Liver (tissue), 9 donors: ENCODE results near the gene KAT14. TPM values are rescaled to one million over a fixed set of nuclear protein-coding genes. Genes with fewer than 3 reads are reported as not detected.

Experiments
- DNase-seq: peaks from one replicate; pipeline ENCODE4 v3.0.0-alpha.2; 2017; ENCODE audit warnings: low spot score
- H3K27ac ChIP-seq, 2 donors: one replicate each; pipeline ENCODE4 v1.7.0; 2013; ENCODE audit warnings: inconsistent platforms in 2 of 2, low read length in 2 of 2, control low read depth in 1 of 2, low read depth in 1 of 2, mild to moderate bottlenecking in 1 of 2
- H3K27me3 ChIP-seq, 4 donors: one replicate each; pipeline versions ENCODE4 v1.6.1 to v1.7.0; 2013; ENCODE audit warnings: low read length in 3 of 4, inconsistent platforms in 1 of 4, mild to moderate bottlenecking in 1 of 4, moderate library complexity in 1 of 4; ENCODE audit not compliant: control insufficient read depth in 4 of 4, insufficient read depth in 4 of 4
- H3K36me3 ChIP-seq, 4 donors: one replicate each; pipeline versions ENCODE4 v1.6.1 to v1.7.0; 2013; ENCODE audit warnings: low read length in 3 of 4, mild to moderate bottlenecking in 3 of 4, low read depth in 1 of 4, moderate library complexity in 1 of 4; ENCODE audit not compliant: control insufficient read depth in 4 of 4, insufficient read depth in 3 of 4
- H3K4me1 ChIP-seq, 4 donors: one replicate each; pipeline versions ENCODE4 v1.6.1 to v1.7.0; 2013; ENCODE audit warnings: low read length in 3 of 4, mild to moderate bottlenecking in 3 of 4, moderate library complexity in 1 of 4; ENCODE audit not compliant: control insufficient read depth in 4 of 4, insufficient read depth in 4 of 4
- H3K4me3 ChIP-seq, 3 donors: one replicate each; pipeline versions ENCODE4 v1.6.1 to v1.7.0; 2013; ENCODE audit warnings: low read length in 3 of 3, control low read depth in 1 of 3, low read depth in 1 of 3, mild to moderate bottlenecking in 1 of 3
- H3K9ac ChIP-seq, 2 donors: one replicate each; pipeline ENCODE4 v1.7.0; 2013; ENCODE audit warnings: low read length in 2 of 2, mild to moderate bottlenecking in 2 of 2, moderate library complexity in 2 of 2, control low read depth in 1 of 2, low read depth in 1 of 2
- H3K9me3 ChIP-seq, 4 donors: one replicate each; pipeline versions ENCODE4 v1.6.1 to v1.7.0; 2013; ENCODE audit warnings: low read length in 3 of 4; ENCODE audit not compliant: control insufficient read depth in 4 of 4
- CTCF ChIP-seq: fragments of 150-350 bp; IDR thresholded peaks from 2 replicates; pipeline ENCODE4 v1.5.1; 2017; ENCODE audit warnings: improper control_type of control experiment, low read depth, low read length; ENCODE audit not compliant: missing input control
- EGR1 ChIP-seq, 2 donors: IDR thresholded peaks; 2 replicates each; pipeline ENCODE4 v1.6.1; 2016 to 2018; ENCODE audit warnings: antibody characterized with exemption in 2 of 2, low read depth in 2 of 2
- FOXA1 ChIP-seq: IDR thresholded peaks from 2 replicates; pipeline ENCODE4 v1.6.1; 2016; ENCODE audit warnings: antibody characterized with exemption
- FOXA2 ChIP-seq: IDR thresholded peaks from 2 replicates; pipeline ENCODE4 v1.6.1; 2016; ENCODE audit warnings: antibody characterized with exemption
- GABPA ChIP-seq, 2 donors: IDR thresholded peaks in 1 of 2; conservative IDR thresholded peaks in 1 of 2; 2 replicates each; pipeline ENCODE4 v1.6.1; 2016; ENCODE audit warnings: antibody characterized with exemption in 2 of 2, mild to moderate bottlenecking in 1 of 2, moderate library complexity in 1 of 2
- HNF4A ChIP-seq, 2 donors: conservative IDR thresholded peaks; 2 replicates each; pipeline ENCODE4 v1.6.1; 2016; ENCODE audit warnings: antibody characterized with exemption in 2 of 2, mild to moderate bottlenecking in 2 of 2
- HNF4G ChIP-seq: IDR thresholded peaks from 2 replicates; pipeline ENCODE4 v1.6.1; 2016; ENCODE audit warnings: antibody characterized with exemption
- JUND ChIP-seq, 2 donors: IDR thresholded peaks; 2 replicates each; pipeline ENCODE4 v1.6.1; 2016; ENCODE audit warnings: antibody characterized with exemption in 2 of 2
- MAX ChIP-seq: IDR thresholded peaks from 2 replicates; pipeline ENCODE4 v1.6.1; 2016; ENCODE audit warnings: antibody characterized with exemption
- NR2F2 ChIP-seq: IDR thresholded peaks from 2 replicates; pipeline ENCODE4 v1.6.1; 2016; ENCODE audit warnings: antibody characterized with exemption
- RAD21 ChIP-seq, 2 donors: IDR thresholded peaks; 2 replicates each; pipeline ENCODE4 v1.6.1; 2016; ENCODE audit warnings: antibody characterized with exemption in 2 of 2, mild to moderate bottlenecking in 2 of 2
- REST ChIP-seq: IDR thresholded peaks from 2 replicates; pipeline ENCODE4 v1.6.1; 2016; ENCODE audit warnings: antibody characterized with exemption, mild to moderate bottlenecking
- RXRA ChIP-seq, 2 donors: IDR thresholded peaks; 2 replicates each; pipeline ENCODE4 v1.6.1; 2017 to 2018; ENCODE audit warnings: antibody characterized with exemption in 2 of 2, mild to moderate bottlenecking in 1 of 2
- SP1 ChIP-seq: IDR thresholded peaks from 2 replicates; pipeline ENCODE4 v1.6.1; 2018; ENCODE audit warnings: antibody characterized with exemption, mild to moderate bottlenecking
- TAF1 ChIP-seq: conservative IDR thresholded peaks from 2 replicates; pipeline ENCODE4 v1.6.1; 2016; ENCODE audit warnings: antibody characterized with exemption, mild to moderate bottlenecking
- YY1 ChIP-seq: IDR thresholded peaks from 2 replicates; pipeline ENCODE4 v1.6.1; 2016; ENCODE audit warnings: antibody characterized with exemption, mild to moderate bottlenecking
- ZBTB33 ChIP-seq: IDR thresholded peaks from 2 replicates; pipeline ENCODE4 v1.6.1; 2016; ENCODE audit warnings: antibody characterized with exemption
- WGBS: extraction: QIAGEN DNeasy Blood & Tissue Kit; methylation state at CpG from one replicate; pipeline ENCODE4 v1.1.7; 2013; 5-methylcytosine and 5-hydroxymethylcytosine counted together
- polyA plus RNA-seq, 2 donors: library from polyadenylated mRNA; stranded (reverse) in 1 of 2; unstranded in 1 of 2; fragments of 200-250 nt in 1 of 2; fragments of >200 nt in 1 of 2; fragmentation: Nextera tagmentation in 1 of 2; extraction: Ambion mirVana in 1 of 2; gene quantifications; one replicate each; pipeline versions ENCODE4 v1.2.1 to v1.2.3, GENCODE V29; 2013 to 2015
- total RNA-seq, 2 donors: library from RNA; depleted of rRNA; stranded (reverse); fragments of >200 nt; gene quantifications; one replicate each; pipeline ENCODE4 v1.2.3, GENCODE V29; 2014
- TF ChIP-seq, protein P1 (sequence below): IDR thresholded peaks from 2 replicates; pipeline ENCODE4 v1.6.1; 2016; ENCODE audit warnings: antibody characterized with exemption
- donor health status: healthy.
- donor health status: healthy.
- donor health status: healthy.
- donor health status: healthy.
- donor health status: healthy.

Gene KAT14
- total and polyA plus RNA-seq, 4 donors = 5.5 to 10.2 (median 6.2) TPM

DNA sequence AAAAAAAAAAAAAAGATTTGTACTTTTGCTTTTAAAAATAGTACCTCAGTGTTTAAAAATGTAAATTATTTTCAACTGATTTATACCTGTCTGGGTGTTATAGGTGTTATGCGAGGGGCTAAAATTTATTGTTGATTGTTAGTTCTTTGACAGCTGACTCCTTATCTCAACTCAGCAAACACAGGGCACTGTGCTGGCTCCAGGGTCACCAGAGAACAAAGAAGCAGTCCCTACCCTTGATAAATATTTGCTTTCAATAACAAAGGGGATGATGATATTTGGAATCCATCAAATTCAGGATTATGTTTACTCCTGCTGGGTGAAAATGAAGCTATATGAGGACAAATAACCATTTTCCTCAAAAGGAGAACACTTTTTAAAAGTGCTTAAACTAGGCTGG, 34.2 kb upstream of the KAT14 start:
- TF ChIP-seq SP1 (no peak), HNF4A (conservative IDR thresholded peaks at IDR 0.05) (no peak), MAX (no peak), JUND (IDR thresholded peaks at IDR 0.05) (no peak), FOXA1 (no peak), RXRA (IDR thresholded peaks at IDR 0.05) (no peak), GABPA (IDR thresholded peaks at IDR 0.05 in 1 of 2, conservative IDR thresholded peaks at IDR 0.05 in 1 of 2) (no peak), RAD21 (IDR thresholded peaks at IDR 0.05) (no peak), YY1 (no peak), NR2F2 (no peak), CTCF (no peak), TAF1 (no peak), EGR1 (IDR thresholded peaks at IDR 0.05; ENCODE audit: low read depth in 2 of 2) (no peak), ZBTB33 (no peak), FOXA2 (no peak), REST (no peak)
- TF ChIP-seq, protein P1, sequence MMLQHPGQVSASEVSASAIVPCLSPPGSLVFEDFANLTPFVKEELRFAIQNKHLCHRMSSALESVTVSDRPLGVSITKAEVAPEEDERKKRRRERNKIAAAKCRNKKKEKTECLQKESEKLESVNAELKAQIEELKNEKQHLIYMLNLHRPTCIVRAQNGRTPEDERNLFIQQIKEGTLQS = no peak
- H3K4me1 ChIP-seq = no peaks in the 10 kb centered on the region
- H3K9me3 ChIP-seq = no peaks in the 10 kb centered on the region
- H3K27ac ChIP-seq = no peak overlapping the region
- no peak overlapping the region for H3K4me3 ChIP-seq
- 23% methylated on average over 1 of the region's 1 CpG for WGBS
- H3K27me3 ChIP-seq = peaks cover 0 to 2% (median 0%) of the 10 kb centered on the region in 4 donors
- H3K9ac ChIP-seq = no peak overlapping the region
- H3K36me3 ChIP-seq = no peaks in the 10 kb centered on the region
- DNase-seq = no peak

DNA sequence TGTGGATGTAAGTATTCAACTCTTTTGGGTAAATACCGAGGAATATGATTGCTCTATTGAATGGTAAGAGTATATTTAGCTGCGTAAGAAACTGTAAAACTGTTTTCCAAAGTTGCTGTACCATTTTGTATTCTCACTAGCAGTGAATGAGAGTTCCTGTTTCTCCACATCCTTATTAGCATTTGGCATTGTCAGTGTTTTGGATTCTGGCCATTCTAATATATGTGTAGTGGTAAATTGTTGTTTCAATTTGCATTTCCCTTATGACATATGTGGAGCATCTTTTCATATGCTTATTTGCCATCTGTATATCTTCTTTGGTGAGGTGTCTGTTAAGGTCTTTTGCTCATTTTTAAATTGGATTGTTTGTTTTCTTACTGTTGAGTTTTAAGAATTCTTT, 29.3 kb upstream of the KAT14 start:
- H3K27me3 ChIP-seq = no peaks in the 10 kb centered on the region
- 80% methylated on average over 2 of the region's 2 CpGs for WGBS
- H3K4me3 ChIP-seq = no peak overlapping the region
- H3K9me3 ChIP-seq = no peaks in the 10 kb centered on the region
- no peaks in the 10 kb centered on the region for H3K4me1 ChIP-seq
- no peak overlapping the region for H3K9ac ChIP-seq
- DNase-seq = no peak
- H3K27ac ChIP-seq = no peak overlapping the region
- H3K36me3 ChIP-seq = no peaks in the 10 kb centered on the region
- TF ChIP-seq REST (no peak), HNF4G (no peak), JUND (IDR thresholded peaks at IDR 0.05) (no peak), FOXA2 (no peak), RAD21 (IDR thresholded peaks at IDR 0.05) (no peak), NR2F2 (no peak), RXRA (IDR thresholded peaks at IDR 0.05) (no peak), TAF1 (no peak), MAX (no peak), FOXA1 (no peak), ZBTB33 (no peak)
- TF ChIP-seq, protein P1 = no peak
